Caco-2 (cell line): ENCODE results near the gene SPRN. TPM values are rescaled to one million over a fixed set of nuclear protein-coding genes. Genes with fewer than 3 reads are reported as not detected.

Experiments used
- BruUV-seq: library from RNA; stranded (reverse); fragments of 400-500 nt; replicated peaks from 2 replicates; lab custom pipeline; 2021; lab: Mats Ljungman, UMichigan
- CTCF ChIA-PET: fragments of 300-600 bp; sonication (Branson Sonifier 250); formaldehyde crosslinking; loops from one replicate; lab custom pipeline; 2022; ENCODE audit warnings: antibody characterized with exemption; lab: Charles Lee
- POLR2A ChIA-PET: fragments of 300-600 bp; sonication (Branson Sonifier 250); formaldehyde crosslinking; loops from one replicate; lab custom pipeline; 2022; ENCODE audit warnings: antibody characterized with exemption; lab: Charles Lee
- DNase-seq, 2 experiments: peaks; one replicate each; pipeline versions ENCODE4 v3.0.0 to v3.0.0-alpha.2; 2020 to 2022
- H3K27me3 ChIP-seq: replicated peaks from 2 replicates; pipeline ENCODE4 v1.6.0; 2011; ENCODE audit warnings: low read length; ENCODE audit not compliant: control insufficient read depth, insufficient read depth
- H3K36me3 ChIP-seq: 2 replicates; pipeline ENCODE4 v1.5.1; 2011; ENCODE audit warnings: low read length; ENCODE audit not compliant: control insufficient read depth, insufficient read depth
- H3K4me1 ChIP-seq: fragments of 250-450 bp; sonication (Bioruptor Pico); 2 replicates; pipeline ENCODE4 v1.5.1; 2020; ENCODE audit warnings: mild to moderate bottlenecking
- H3K4me3 ChIP-seq: 2 replicates; pipeline ENCODE4 v1.5.1; 2011; ENCODE audit warnings: low read depth, mild to moderate bottlenecking, control low read depth, low read length
- H3K9me3 ChIP-seq: fragments of 250-450 bp; sonication (Bioruptor Pico); 2 replicates; pipeline ENCODE4 v1.5.1; 2020; ENCODE audit warnings: mild to moderate bottlenecking, moderate library complexity
- H3K27ac Mint-ChIP-seq: one replicate; pipeline ENCODE4 v1.8.0; 2022; ENCODE audit warnings: mixed read lengths; ENCODE audit not compliant: unreplicated experiment
- H3K27me3 Mint-ChIP-seq: one replicate; pipeline ENCODE4 v1.8.0; 2022; ENCODE audit warnings: mixed read lengths; ENCODE audit not compliant: insufficient read depth, unreplicated experiment
- H3K36me3 Mint-ChIP-seq: one replicate; pipeline ENCODE4 v1.8.0; 2022; ENCODE audit warnings: mild to moderate bottlenecking, mixed read lengths; ENCODE audit not compliant: insufficient read depth, unreplicated experiment
- H3K4me1 Mint-ChIP-seq: one replicate; pipeline ENCODE4 v1.8.0; 2022; ENCODE audit warnings: low read depth, mixed read lengths; ENCODE audit not compliant: unreplicated experiment
- H3K4me3 Mint-ChIP-seq: one replicate; pipeline ENCODE4 v1.8.0; 2022; ENCODE audit warnings: mild to moderate bottlenecking, moderate library complexity, mixed read lengths; ENCODE audit not compliant: unreplicated experiment
- H3K9me3 Mint-ChIP-seq: one replicate; pipeline ENCODE4 v1.8.0; 2022; ENCODE audit warnings: mixed read lengths; ENCODE audit not compliant: unreplicated experiment
- CTCF ChIP-seq, 2 experiments: fragments of 200-600 bp in 1 of 2; IDR thresholded peaks; 1 replicate in 1 of 2; 2 replicates in 1 of 2; pipeline versions ENCODE4 v1.5.1 to v1.8.0; 2011 to 2022; ENCODE audit warnings: antibody characterized with exemption in 1 of 2, control low read depth in 1 of 2, inconsistent platforms in 1 of 2, low read depth in 1 of 2, low read length in 1 of 2, mild to moderate bottlenecking in 1 of 2, moderate library complexity in 1 of 2; ENCODE audit not compliant: insufficient read depth in 1 of 2, severe bottlenecking in 1 of 2, unreplicated experiment in 1 of 2
- intact Hi-C: fragments of 100-400 bp; cut with micrococcal nuclease; formaldehyde crosslinking; loops from one replicate; pipeline ENCODE4 v1.10.0; 2022; ENCODE audit not compliant: unreplicated experiment
- total RNA-seq: library from RNA; stranded (reverse); gene quantifications from 2 replicates; pipeline ENCODE4 v1.2.3, GENCODE V29; 2022

Gene SPRN
- total RNA-seq, 1 experiment from 2014 or later: not detected

GRCh38 chr10:133451346-133451745 lies 26.9 kb upstream of the SPRN start:
- H3K27me3 ChIP-seq: peaks cover 1% of the 10 kb centered on the region; the same call in 1 of the 2 replicates
- no peak for TF ChIP-seq CTCF (IDR thresholded peaks at IDR 0.05; ENCODE audit: insufficient read depth in 1 of 2, low read depth in 1 of 2, low read length in 1 of 2, severe bottlenecking in 1 of 2, unreplicated experiment in 1 of 2)
- H3K36me3 Mint-ChIP-seq: peaks cover 6% of the 10 kb centered on the region
- H3K9me3 Mint-ChIP-seq: peaks cover 45% of the 10 kb centered on the region
- DNase-seq: no peak
- no peaks in the 10 kb centered on the region for H3K4me1 ChIP-seq
- ChIA-PET CTCF (interaction anchor here (0.6 kb wide), 1 partner anchor 131 kb away, joined by 3 read pairs; no protein-coding TSS in a partner anchor), POLR2A (no interaction called here)
- no peak overlapping the region for H3K4me3 Mint-ChIP-seq
- intact Hi-C loops: no loop called here
- peaks cover 10% of the 10 kb centered on the region for H3K27me3 Mint-ChIP-seq
- peaks cover 36% of the 10 kb centered on the region for H3K9me3 ChIP-seq
- H3K4me1 Mint-ChIP-seq: no peaks in the 10 kb centered on the region
- H3K4me3 ChIP-seq: no peak overlapping the region
- H3K36me3 ChIP-seq: no peaks in the 10 kb centered on the region
- H3K27ac Mint-ChIP-seq: no peak overlapping the region
- BruUV-seq: no TSS peak

- DNase-seq: no peak
- Histone ChIP-seq H3K27me3 (no peaks in the 10 kb centered on the region), H3K9me3 (peaks cover 37% of the 10 kb centered on the region), H3K36me3 (no peaks in the 10 kb centered on the region), H3K4me3 (no peak overlapping the region), H3K4me1 (no peaks in the 10 kb centered on the region)
- no peak for TF ChIP-seq CTCF (IDR thresholded peaks at IDR 0.05; ENCODE audit: insufficient read depth in 1 of 2, low read depth in 1 of 2, low read length in 1 of 2, severe bottlenecking in 1 of 2, unreplicated experiment in 1 of 2)
- ChIA-PET POLR2A (no interaction called here), CTCF (no interaction called here)
- H3K4me3 Mint-ChIP-seq: no peak overlapping the region
- H3K27me3 Mint-ChIP-seq: peaks cover 3% of the 10 kb centered on the region
- H3K4me1 Mint-ChIP-seq: no peaks in the 10 kb centered on the region
- H3K9me3 Mint-ChIP-seq: peaks cover 41% of the 10 kb centered on the region
- intact Hi-C loops: no loop called here
- no peak overlapping the region for H3K27ac Mint-ChIP-seq
- peaks cover 6% of the 10 kb centered on the region for H3K36me3 Mint-ChIP-seq
- BruUV-seq: no TSS peak
Measured at GRCh38 chr10:133448120-133448519, 23.7 kb upstream of the SPRN start.

GRCh38 chr10:133446979-133447378 lies 22.6 kb upstream of the SPRN start:
- H3K36me3 ChIP-seq: no peaks in the 10 kb centered on the region
- H3K27me3 ChIP-seq: no peaks in the 10 kb centered on the region
- Mint-ChIP-seq H3K4me1 (no peaks in the 10 kb centered on the region), H3K36me3 (peaks cover 6% of the 10 kb centered on the region), H3K27me3 (peaks cover 7% of the 10 kb centered on the region), H3K4me3 (no peak overlapping the region), H3K9me3 (peaks cover 37% of the 10 kb centered on the region), H3K27ac (no peak overlapping the region)
- CTCF ChIA-PET: no interaction called here
- POLR2A ChIA-PET: no interaction called here
- H3K9me3 ChIP-seq: peaks cover 37% of the 10 kb centered on the region
- TF ChIP-seq CTCF (IDR thresholded peaks at IDR 0.05; ENCODE audit: insufficient read depth in 1 of 2, low read depth in 1 of 2, low read length in 1 of 2, severe bottlenecking in 1 of 2, unreplicated experiment in 1 of 2): no peak
- intact Hi-C loops: no loop called here
- no peaks in the 10 kb centered on the region for H3K4me1 ChIP-seq
- DNase-seq: no peak
- no peak overlapping the region for H3K4me3 ChIP-seq
- no TSS peak for BruUV-seq
